Choroid plexus epithelial cell (primary cell): ENCODE measurements around the gene BEND6.

ENCODE experiments used
- DNase-seq: peaks from one replicate; pipeline ENCODE4 v3.0.0-alpha.2; 2010; ENCODE audit warnings: low read depth
- H3K4me3 ChIP-seq: 2 replicates; pipeline ENCODE4 v1.5.1; 2011; ENCODE audit warnings: low read depth, mild to moderate bottlenecking, control low read depth, low read length, moderate library complexity
- TF ChIP-seq, protein P1 (sequence below): conservative IDR thresholded peaks from 2 replicates; pipeline ENCODE4 v1.5.1; 2011; ENCODE audit warnings: low read depth, mild to moderate bottlenecking, control low read depth, inconsistent platforms, low read length, moderate library complexity

BEND6 gene

DNA sequence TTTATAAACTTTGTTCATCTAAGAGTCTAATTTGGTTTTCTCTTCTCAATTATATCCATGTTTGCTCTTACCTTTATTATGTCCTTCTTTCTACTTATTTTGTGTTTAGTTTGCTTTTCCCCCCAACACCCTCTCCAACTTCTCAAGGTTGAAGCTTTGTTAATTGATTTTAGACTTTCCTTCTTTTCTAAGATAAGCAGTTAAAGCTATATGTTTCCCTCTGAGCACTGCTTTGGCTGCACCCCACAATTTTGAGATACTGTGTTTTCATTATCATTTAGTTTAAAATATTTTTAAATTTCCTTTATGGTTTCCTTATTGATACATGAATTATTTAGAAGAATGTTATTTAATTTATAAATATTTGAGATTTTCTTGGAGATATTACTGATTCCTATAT is 13.9 kb upstream of the BEND6 start:
- TF ChIP-seq, protein P1, sequence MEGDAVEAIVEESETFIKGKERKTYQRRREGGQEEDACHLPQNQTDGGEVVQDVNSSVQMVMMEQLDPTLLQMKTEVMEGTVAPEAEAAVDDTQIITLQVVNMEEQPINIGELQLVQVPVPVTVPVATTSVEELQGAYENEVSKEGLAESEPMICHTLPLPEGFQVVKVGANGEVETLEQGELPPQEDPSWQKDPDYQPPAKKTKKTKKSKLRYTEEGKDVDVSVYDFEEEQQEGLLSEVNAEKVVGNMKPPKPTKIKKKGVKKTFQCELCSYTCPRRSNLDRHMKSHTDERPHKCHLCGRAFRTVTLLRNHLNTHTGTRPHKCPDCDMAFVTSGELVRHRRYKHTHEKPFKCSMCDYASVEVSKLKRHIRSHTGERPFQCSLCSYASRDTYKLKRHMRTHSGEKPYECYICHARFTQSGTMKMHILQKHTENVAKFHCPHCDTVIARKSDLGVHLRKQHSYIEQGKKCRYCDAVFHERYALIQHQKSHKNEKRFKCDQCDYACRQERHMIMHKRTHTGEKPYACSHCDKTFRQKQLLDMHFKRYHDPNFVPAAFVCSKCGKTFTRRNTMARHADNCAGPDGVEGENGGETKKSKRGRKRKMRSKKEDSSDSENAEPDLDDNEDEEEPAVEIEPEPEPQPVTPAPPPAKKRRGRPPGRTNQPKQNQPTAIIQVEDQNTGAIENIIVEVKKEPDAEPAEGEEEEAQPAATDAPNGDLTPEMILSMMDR = no peak
- H3K4me3 ChIP-seq = no peak overlapping the region
- no peak for DNase-seq

DNA sequence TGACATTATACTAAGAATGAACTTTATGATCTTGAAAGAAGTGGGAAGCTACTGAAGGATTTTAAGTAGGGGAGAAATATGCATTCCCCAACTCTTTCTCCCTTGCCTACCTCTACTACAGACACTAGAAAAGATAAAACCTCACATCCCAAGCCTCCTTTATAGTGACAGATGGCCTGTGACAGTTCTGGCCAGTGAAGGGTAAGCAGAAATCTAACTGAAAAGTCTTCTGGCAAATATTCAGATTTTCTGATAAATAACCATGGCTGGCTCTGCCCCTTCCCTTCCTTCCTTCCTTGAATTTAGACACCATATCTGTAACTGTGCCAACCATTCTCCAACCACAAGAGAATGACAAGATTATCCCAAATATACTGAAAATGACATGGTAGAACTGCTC is 10.2 kb upstream of the BEND6 start:
- DNase-seq = no peak
- TF ChIP-seq, protein P1 = no peak
- no peak overlapping the region for H3K4me3 ChIP-seq

DNA sequence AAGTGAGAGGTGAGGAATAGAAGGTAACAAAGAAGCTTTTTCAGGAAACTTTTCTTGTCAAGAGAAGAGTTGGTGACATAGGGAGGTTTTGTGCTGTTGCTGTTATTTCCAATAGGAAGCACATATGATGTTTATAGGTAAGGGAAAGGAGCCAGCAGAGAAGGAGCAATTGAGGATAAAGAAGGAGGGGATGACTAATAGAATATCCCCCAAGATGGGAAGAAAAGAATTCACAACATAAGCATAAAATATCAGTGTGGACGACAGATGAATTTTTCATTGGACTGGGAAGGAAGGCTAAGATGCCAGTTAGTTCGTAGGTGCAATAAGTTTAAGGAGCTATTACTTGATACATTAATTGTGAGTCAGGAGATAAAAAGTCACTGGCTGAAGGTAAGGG is 8.5 kb upstream of the BEND6 start:
- no peak for DNase-seq
- TF ChIP-seq, protein P1 = no peak
- no peak overlapping the region for H3K4me3 ChIP-seq

DNA sequence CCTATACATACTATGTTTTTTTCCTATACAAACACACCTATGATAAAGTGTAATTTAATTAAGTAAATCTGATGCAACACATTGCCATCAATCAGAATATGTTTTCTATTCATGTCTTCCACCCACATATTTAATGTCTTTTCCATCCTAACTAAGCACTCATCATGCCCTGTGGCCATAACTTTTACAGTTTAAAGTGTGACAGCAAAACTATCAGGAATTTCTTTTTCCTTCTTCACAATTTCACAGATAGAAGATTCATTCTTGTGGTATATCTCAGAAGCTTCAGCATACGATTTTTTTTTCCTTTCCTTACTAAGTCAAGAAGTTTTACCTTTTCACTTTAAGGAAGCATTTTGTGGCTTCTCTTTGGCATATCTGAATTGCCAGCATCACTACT is 7.0 kb upstream of the BEND6 start:
- DNase-seq = no peak
- TF ChIP-seq, protein P1 = no peak
- H3K4me3 ChIP-seq = no peak overlapping the region

DNA sequence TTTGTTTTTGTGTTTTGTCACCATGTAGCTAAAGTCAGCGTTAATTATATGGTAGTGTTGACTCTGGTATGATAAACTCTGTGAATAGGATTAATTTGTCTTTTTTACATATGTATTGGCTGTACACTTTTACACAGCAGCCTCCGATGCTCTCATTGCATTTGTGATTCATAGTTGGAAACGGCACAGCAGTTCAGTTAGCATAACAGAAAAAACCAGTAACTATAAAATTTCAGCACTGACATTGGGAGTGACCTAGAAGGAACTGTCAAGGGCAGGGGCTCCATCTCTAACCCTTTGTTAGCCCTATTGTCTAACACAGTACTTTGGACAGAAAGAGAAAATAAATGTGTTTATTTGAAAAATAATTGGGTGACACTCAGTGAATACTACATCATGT is 5.6 kb upstream of the BEND6 start:
- H3K4me3 ChIP-seq = no peak overlapping the region
- peak; percentile 42 for DNase-seq
- TF ChIP-seq, protein P1 = no peak

DNA sequence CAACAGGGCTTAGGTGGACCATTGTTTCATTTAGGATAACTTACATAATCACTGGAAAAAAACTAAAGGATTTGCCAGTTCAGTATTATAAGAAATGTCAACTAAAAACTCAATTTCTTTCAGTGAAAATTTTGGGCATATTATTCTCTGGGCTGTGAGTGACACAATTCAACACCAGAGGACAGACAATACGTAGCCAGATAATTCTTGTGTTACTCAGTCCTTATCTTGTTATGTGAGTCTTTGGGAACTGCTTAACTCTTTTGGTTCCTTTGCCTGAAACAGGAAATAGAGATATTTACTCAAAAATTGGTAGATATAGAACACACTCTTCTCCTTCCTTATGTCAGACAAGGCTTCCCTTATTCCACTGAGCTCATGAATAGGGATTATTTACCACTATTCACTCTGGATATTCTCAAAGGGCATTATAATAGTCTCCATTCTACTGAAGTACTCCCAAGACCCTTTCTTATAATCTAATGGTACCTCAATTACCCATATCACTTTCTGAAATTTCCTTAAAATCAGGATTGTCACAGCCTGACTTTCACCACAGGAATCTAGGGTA is 4.9 kb upstream of the BEND6 start:
- TF ChIP-seq, protein P1 = no peak
- H3K4me3 ChIP-seq = no peak overlapping the region
- DNase-seq = peak; percentile 40

DNA sequence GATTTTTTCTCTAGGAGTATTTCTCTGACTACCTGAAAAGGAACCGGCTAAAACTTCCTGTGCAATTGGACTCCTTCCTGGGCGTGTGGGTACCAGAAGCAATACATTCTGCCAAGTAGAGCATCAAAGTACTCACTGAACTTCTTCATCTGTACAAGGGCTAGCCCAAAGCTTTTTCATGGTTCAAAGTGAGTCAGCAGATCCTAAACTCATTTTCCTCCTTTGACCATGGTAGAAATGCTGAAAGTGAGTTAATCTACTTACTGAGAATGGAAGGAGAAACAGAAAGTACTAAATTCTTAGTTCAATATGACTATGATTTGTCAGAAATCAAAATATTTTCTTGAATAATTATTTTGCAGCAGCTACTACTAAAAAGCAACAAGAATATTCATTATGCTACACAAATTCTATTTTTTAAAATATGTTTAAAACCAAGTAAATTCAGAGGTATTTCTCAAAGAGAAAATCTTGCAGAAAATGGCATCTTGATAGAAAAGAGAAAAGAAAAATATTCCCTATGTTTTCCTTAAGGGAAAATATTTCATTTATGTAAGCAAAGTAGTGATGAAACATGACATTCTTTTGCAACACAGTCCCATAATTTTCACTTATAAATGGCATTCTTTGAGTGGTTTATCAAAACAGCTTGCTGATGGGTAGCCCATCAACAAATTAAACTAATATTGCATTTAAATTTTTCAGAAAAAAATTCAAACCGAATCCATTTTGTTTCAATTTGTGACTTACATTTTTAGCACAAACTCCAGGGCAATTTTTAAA is 3.7 kb upstream of the BEND6 start:
- DNase-seq = no peak
- no peak overlapping the region for H3K4me3 ChIP-seq
- TF ChIP-seq, protein P1 = no peak
